Nephron (organoid): ENCODE results near the gene NRG2.

Experiments used
- H3K27ac Mint-ChIP-seq, 3 experiments: 2 replicates each; pipeline ENCODE4 v1.8.0; 2020; ENCODE audit warnings: mixed read lengths in 3 of 3, mild to moderate bottlenecking in 2 of 3, moderate library complexity in 1 of 3
- H3K27me3 Mint-ChIP-seq: 2 replicates; pipeline ENCODE4 v1.8.0; 2021; ENCODE audit warnings: low read depth, mild to moderate bottlenecking, moderate library complexity, mixed read lengths
- H3K36me3 Mint-ChIP-seq: 2 replicates; pipeline ENCODE4 v1.8.0; 2020; ENCODE audit warnings: low read depth, mixed read lengths
- H3K4me1 Mint-ChIP-seq: 2 replicates; pipeline ENCODE4 v1.8.0; 2020; ENCODE audit warnings: mixed read lengths
- H3K4me3 Mint-ChIP-seq, 3 experiments: 2 replicates each; pipeline ENCODE4 v1.8.0; 2020; ENCODE audit warnings: mild to moderate bottlenecking in 3 of 3, mixed read lengths in 3 of 3, moderate library complexity in 2 of 3
- H3K9me3 Mint-ChIP-seq: 2 replicates; pipeline ENCODE4 v1.8.0; 2020; ENCODE audit warnings: mixed read lengths
- CTCF ChIP-seq, 3 experiments: fragments of 200-600 bp; sonication (generic); IDR thresholded peaks; one replicate each; pipeline ENCODE4 v1.5.0; 2021; ENCODE audit warnings: antibody characterized with exemption in 3 of 3; ENCODE audit not compliant: unreplicated experiment in 3 of 3

The NRG2 gene

DNA sequence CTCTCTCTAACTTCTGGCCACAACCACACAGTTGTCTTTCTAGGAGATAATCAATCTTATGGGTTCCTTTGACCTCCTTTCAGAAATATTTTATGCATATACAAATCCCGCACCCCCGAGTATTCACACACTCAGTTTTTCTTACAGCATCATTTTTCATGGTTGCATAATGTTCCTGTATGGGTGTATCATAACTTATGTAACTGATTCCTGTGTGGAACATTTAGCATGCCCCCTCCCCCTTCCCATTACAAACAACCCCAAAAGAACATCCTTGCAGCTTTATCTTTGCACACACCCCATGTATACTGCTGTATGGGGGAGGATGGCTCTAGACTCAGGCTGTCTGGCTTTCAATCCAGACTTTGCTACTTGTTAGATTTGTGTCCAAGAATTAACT lies 153.7 kb downstream of the NRG2 start:
- H3K4me3 Mint-ChIP-seq, result no peak overlapping the region
- H3K27me3 Mint-ChIP-seq, result peaks cover 32% of the 10 kb centered on the region
- no peaks in the 10 kb centered on the region for H3K9me3 Mint-ChIP-seq
- no peaks in the 10 kb centered on the region for H3K36me3 Mint-ChIP-seq
- no peak for TF ChIP-seq CTCF (IDR thresholded peaks at IDR 0.05; ENCODE audit: unreplicated experiment in 3 of 3)
- no peaks in the 10 kb centered on the region for H3K4me1 Mint-ChIP-seq
- H3K27ac Mint-ChIP-seq, result no peak overlapping the region

DNA sequence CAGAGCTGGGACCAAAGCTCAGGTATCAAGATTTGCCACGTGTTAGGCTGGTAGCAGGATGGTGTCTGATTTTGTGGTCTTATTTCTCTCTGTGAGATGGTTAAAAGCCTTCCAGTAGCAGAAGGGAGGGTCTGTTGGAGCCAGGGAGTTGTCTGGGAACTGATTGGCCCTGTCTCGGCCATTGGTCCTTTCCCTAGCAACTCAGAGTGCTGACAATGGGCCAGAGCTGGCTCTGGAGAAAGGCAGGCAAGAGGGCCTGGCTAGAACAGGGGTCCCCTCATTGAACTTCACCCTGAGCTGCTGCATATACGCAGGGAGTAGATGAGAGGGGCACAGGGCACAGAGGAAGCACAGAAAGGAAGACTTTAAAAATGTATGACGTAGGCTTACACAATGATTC lies 154.7 kb downstream of the NRG2 start:
- Mint-ChIP-seq H3K4me1 (peaks cover 3% of the 10 kb centered on the region), H3K36me3 (no peaks in the 10 kb centered on the region), H3K27me3 (peaks cover 33% of the 10 kb centered on the region), H3K9me3 (no peaks in the 10 kb centered on the region), H3K27ac (no peak overlapping the region), H3K4me3 (no peak overlapping the region)
- no peak for TF ChIP-seq CTCF (IDR thresholded peaks at IDR 0.05; ENCODE audit: unreplicated experiment in 3 of 3)

DNA sequence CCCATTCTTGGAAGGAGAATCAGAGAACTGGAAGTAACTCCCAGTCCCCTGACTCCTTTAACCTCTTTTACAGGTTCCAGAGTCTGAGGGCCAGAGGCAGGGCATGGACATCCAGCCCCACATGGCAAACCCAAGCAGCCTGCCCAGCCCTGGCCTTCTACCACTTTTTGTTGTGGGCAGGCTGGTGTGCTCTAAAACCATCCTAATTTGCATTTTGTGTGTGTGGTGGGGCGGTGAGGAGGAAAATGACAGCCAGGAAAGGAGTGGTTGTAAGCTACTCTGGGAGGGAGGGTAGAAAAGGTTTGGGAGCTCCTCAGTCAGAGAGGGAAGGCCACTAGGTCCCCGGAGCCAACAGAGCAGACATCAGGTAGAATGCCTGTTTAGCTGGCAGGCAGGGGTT lies 156.9 kb downstream of the NRG2 start:
- Mint-ChIP-seq H3K27ac (no peak overlapping the region), H3K27me3 (peaks cover 19% of the 10 kb centered on the region), H3K36me3 (no peaks in the 10 kb centered on the region), H3K9me3 (no peaks in the 10 kb centered on the region), H3K4me3 (no peak overlapping the region), H3K4me1 (peaks cover 8% of the 10 kb centered on the region)
- TF ChIP-seq CTCF (IDR thresholded peaks at IDR 0.05; ENCODE audit: unreplicated experiment in 3 of 3), result no peak

- H3K27me3 Mint-ChIP-seq, result peaks cover 19% of the 10 kb centered on the region
- no peak for TF ChIP-seq CTCF (IDR thresholded peaks at IDR 0.05; ENCODE audit: unreplicated experiment in 3 of 3)
- H3K4me1 Mint-ChIP-seq, result peaks cover 12% of the 10 kb centered on the region
- no peak overlapping the region for H3K27ac Mint-ChIP-seq
- no peaks in the 10 kb centered on the region for H3K36me3 Mint-ChIP-seq
- H3K9me3 Mint-ChIP-seq, result no peaks in the 10 kb centered on the region
- H3K4me3 Mint-ChIP-seq, result no peak overlapping the region
Measured at GRCh38 chr5:139885857-139886208, 157.3 kb downstream of the NRG2 start.

DNA sequence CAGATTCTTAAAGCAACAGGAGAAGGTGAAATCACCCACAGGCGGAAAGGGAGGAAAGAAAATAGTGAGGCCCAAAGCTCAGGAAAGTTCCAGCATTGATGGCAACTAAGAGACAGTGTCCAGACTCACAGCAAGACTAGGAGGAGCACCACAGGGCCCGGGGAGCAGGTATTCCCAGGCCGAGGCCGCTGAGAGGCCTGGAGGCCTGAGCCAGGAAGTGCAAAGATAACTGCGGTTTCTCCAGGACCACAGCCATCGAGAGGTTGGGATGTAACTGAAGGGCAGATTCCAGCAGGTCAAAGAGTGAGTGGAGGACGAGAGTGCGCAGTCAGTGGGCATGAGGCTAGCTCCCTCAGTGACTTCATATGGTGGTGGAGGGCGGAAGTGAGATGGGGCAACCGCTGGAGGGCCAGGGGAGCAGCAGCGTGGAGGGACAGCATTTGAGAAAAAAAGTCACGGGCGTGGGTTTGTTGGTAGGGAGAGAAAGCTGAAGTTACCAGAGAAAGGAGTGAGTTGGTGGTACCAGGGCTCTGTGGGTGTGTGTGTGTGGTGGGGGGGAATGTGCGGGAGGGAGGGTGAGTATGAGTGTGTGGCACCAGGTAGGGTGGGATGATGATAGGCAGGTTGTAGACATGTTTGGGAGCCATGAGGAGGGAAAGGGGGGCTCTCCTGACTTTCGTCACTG lies 157.8 kb downstream of the NRG2 start:
- Mint-ChIP-seq H3K4me3 (no peak overlapping the region), H3K27me3 (peaks cover 19% of the 10 kb centered on the region), H3K4me1 (peaks cover 17% of the 10 kb centered on the region), H3K36me3 (no peaks in the 10 kb centered on the region), H3K27ac (no peak overlapping the region), H3K9me3 (no peaks in the 10 kb centered on the region)
- TF ChIP-seq CTCF (IDR thresholded peaks at IDR 0.05; ENCODE audit: unreplicated experiment in 3 of 3), result no peak

DNA sequence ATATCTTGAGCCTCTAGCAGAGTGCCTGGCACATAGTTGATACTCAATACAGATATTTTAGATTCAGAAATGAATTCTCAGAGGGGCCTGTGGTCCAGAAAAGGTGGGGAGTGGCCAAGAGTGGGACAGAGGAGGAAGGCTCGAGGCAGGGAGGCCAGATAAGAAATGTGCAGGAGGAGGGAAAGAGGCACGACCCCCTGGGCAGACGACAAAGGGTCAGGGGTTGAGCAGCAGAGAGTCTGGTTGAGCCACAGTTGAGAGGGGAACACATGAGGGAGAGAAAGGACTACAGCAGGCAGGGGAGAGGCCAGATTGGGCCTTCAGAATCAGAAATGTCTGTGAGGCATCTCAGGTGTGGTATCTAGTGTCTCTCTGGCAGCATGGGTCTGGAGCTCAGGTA lies 158.4 kb downstream of the NRG2 start:
- no peaks in the 10 kb centered on the region for H3K9me3 Mint-ChIP-seq
- H3K4me3 Mint-ChIP-seq, result no peak overlapping the region
- TF ChIP-seq CTCF (IDR thresholded peaks at IDR 0.05; ENCODE audit: unreplicated experiment in 3 of 3), result no peak
- no peak overlapping the region for H3K27ac Mint-ChIP-seq
- peaks cover 23% of the 10 kb centered on the region for H3K4me1 Mint-ChIP-seq
- peaks cover 19% of the 10 kb centered on the region for H3K27me3 Mint-ChIP-seq
- no peaks in the 10 kb centered on the region for H3K36me3 Mint-ChIP-seq
